HG02938 (cell line): ENCODE results near the gene MED26.

Experiments used
- ATAC-seq: cut with Tn5 transposase; IDR thresholded peaks from one replicate; pipeline ENCODE4 v1.9.1; 2021; ENCODE audit warnings: mild to moderate bottlenecking, moderate library complexity; ENCODE audit not compliant: unreplicated experiment

MED26 gene

DNA sequence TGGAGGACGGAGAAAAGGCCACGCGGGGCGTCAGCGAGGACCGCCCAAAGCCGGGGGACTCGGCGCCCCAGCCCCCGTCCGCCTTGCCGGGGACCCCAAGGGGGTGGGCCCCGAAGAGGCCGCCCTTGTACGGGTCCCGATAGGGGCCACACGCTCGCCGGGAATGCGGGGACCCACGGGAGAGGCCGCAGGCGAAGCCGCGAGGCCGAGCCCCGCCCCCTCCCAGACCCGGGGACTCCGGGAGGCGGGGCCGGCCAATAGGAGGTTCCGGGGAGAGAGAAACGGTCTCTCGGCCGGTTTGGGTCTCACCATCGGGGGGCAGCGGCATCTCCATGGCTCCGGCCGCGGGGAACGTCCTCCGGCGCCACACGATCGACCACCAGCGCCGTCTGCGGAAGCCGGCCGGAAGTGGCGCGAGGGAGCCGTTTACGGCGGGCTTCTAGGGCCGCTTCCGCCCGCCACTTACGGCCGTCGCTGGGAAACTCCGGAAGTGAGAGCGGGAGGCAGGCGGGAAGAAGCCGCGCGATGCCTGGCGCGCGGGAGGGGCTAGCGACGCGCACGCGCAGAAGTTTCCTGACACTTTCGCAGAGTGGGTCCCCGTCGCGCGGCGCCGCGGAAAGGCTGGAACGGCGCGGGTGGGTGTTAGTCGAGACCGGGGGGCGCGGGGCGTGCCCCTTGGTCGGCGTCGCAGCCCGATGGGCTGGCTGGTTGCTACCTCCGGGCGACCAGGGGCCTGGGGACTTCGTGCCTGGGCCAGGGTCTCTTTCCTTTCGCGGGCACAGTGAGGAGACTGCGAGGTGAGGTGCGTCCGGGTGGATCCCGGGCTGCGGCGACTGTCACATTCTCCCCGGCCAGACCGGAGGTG, 85.7 kb downstream of the MED26 start, which contains the start of gene CHERP:
CHERP (minus strand) TSS at position 393 of the 865 bp plus-strand sequence; CDS start at position 334, 59 bp downstream.
- peak; percentile 53 for ATAC-seq

DNA sequence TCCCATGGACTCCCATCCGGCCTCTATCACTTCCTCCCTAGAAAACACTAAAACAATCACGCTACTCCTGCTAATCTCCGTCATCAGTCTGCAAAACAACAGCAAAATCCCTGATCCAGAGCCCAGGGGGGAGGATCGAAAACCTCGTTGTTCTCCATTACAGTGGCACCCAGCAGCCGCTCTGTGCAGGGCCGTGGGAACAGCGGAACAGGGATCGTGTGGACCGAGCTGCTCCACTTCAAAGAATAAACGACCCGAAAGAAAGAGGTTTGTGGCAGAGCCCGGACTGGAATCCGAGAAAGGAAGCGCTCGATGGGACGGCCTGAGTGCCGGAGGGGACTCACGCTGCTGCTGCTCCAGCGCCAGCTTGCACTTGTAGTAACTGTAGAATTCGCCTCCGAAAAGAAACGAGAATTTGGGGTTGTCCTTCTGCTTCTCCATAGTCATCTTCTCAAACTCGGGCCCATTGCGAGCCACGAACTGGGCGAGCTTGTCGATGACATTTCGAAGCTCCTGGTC, 86.4 kb downstream of the MED26 start:
- no peak for ATAC-seq

DNA sequence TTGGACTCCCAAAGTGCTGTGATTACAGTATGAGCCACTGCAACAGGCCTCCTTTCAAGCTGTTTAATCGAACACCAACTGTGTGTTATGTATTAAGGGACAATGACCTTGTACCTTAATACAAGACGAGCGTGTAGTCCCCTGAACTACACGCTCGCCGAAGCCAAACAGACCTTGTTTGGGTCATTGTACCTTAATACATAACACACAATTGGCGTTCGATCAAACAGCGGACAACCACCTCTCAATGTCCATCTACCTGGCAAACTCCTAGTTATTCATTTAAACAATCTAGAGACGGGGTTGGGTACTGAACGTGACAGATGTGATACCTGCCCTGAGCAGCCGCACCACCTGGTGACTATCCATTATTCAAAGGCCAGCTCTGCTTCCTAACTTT, 87.1 kb downstream of the MED26 start:
- ATAC-seq, result no peak

DNA sequence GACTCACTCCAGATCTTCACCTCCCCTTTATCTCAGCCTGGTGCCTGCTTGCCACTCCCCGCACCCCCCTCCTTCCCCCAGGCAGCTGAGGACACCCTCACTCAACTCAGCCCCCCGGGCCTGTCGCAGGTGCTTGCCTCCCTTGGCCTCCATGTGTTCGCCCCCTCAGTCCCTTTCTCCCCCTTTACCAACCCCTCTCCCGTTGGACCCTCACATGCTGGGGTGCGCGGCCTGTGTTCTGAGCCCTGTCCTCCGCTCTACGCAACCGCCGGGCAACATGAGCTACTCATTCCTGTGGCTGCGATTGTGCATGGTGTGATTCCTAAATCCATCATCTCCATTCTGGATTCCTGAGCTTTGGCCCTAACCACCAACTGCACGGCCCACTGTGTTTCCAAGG, 90.9 kb downstream of the MED26 start:
- no peak for ATAC-seq

DNA sequence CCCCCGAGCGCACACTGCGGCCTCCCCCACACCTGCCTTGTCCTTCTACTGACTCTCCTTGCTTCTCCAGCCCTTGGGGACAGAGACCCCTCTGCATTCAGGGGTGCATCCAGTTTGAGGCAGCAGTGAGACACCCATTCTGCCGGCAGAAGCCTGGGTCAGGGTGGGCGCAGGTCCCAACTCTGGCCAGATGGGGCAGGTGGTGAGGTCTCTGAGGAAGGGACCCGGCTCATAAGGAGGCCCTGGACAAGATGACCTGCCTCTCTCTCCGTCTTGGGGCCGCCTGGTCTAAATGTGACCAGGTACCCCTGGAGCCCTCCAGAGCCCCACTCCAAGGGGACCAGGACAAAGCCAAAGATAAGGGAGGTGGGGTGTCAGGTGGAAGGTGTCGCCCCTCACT, 91.9 kb downstream of the MED26 start:
- no peak for ATAC-seq

DNA sequence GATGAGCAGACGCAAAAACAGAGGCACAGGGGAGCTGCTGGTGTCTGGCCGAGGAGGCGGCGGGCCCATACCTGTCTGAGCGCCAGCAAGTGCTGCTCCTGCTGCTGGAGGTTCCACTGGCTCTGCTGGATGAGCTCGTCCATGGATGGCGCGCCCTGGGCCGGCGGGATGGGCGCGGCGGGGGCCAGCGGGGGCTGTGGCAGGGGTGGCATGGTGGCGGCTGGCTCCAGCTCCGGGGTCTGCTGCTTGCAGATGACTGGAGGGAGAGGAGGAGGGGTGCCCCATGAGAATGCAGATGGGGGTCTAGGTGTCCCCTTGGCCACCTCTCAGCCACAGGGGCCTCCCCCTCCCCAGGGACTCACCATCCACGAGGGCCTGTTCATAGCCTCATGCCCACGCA, 92.6 kb downstream of the MED26 start:
- no peak for ATAC-seq

DNA sequence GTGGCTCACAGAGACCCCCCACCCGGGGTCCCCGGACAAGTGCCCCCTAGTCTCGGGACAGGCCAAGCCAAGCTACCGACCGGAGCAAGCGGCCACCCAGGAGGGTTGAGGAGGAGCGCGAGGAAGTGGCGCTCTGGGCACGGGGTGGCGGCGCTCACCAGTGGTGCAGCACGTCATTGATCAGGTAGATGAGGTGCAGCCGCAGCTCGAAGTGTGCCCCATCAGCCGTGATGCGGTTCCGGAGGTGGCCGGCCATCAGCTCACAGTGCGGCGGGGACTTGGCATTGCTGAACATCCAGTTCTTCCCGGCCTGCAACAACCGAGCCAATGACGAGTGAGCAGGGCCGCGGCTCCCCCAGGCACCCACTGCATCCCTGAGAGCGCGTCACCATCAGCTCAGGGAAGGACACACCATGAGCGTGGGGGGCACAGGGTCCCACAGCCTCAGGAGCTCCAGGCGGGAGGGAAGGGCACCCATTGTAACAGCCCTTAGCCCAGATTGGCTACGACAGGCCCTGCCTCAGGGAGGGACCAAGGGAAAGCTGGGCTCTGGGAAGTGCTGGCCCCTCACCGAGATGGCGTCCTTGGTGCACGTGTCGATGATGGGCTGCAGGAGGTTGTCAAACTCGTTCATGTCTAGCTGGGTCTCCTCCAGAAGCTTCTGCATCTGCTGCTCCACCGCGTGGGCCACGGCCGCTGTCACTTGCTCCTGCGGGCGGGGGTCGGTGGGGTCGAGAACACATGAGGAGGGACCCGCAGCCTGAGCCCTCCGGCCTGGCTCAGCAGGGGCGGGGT, 95.4 kb downstream of the MED26 start:
- ATAC-seq, result no peak

DNA sequence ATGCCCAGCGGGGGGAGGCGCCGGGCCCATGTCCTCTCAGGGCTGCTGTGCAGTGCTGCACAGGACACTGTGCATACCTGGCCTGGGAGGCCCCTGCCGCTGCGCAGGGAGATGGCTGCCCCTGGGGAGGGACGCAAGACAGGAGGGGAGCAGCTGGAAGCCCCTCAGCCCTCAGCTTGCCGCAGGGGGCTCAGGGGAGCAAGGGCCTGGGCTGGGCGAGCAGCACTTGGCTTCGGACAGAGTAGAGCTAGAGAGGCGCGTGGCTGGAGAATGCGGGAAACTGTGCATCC, 96.7 kb downstream of the MED26 start:
- ATAC-seq, result no peak

DNA sequence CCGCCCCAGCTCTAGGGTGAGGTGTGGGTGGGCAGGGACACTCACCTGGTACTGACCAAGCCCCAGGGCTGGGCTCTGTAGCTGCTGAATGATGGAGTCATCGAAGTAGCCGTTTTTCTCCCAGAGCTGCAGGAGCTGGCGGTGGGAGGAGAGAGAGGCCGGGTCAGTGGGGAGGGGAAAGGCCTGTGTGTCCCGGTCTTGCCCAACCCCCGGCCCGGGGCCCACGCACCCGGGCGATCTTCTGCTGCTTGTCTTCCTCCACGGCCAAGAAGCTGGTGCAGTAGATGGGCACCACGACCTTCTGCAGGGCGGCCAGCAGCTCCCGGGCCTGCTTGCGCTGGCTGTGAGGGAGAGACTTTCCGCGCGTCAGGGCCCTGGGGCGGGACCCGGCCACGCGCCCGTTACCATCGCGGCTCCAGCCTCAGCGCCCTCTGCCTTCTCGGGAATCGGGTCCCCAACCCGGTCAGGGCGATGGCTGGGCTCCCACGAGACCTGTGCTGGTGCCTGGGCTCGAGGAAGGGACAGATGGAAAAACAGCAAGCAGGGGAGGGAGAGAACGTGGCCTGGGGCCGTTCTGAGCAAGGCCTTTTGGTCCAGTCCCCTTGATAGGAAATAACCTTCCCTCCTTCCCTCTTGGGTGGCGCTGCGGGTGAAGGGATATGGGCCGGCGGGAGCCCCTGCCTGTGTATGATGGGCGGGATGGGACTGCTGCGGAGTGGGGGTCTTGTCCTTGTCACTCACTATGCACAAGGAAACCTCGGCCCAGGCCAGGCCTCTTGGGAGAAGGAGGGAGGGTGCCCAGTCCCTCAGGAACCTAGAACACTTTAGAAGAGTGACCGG, 97.2 kb downstream of the MED26 start:
- no peak for ATAC-seq

DNA sequence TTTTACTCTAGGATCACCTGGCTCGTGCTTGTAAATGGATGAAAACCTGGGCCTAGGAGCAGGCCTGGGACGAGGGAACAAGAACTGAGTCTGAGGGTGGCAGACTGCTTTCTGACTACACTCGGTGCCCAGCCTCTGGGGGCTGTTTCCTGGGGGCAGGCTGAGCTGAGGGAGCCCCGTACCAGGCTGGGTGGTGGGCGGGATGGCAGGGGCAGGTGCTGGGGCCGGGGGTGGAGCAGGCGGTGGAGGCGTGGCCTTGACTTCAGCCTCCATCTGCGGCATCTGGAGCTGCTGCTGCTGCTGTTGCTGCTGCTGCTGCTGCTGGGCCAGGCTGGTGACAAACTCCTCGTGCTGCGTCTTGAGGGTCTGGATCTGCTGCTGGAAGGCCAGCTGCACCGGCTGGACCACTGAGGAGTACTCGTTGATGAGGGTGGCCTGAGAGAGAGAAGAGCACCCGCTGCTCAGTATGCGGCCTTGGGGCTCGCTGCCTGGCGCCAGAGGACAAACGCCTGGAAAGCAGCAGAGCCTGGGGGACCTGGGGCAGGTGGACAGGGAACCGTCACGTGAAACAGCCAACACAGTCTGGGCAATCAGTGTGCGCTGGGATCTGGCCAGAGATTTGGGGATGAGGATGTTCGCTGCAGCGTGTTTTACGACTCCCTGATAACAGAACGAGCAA, 98.4 kb downstream of the MED26 start:
- ATAC-seq, result no peak

DNA sequence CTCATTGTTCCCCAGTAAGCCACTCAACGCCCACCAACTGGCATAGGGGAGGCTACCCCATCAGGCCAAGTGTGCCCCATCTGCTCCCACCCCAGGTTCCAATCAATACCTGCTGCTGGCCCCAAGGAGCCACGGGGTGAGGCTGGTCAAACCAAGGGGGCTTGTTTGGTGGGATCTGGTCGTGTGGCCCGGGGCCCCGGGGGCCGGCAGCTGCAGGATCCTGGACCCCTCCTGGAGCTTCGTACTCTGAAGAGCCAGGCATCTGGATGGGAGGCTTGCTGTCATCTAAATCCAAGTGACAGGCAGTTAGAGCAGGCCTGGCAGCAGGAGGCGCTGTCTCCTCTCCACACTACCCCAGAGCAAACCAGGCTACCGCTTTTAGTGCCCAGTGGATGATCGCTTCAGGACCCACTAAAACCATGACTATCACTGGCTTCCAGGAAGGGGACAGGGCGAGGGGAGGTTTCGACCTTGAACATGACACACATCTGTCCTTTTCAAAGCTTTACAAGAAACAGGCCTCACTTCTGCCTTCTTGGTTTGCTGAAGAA, 100.0 kb downstream of the MED26 start:
- ATAC-seq, result no peak

DNA sequence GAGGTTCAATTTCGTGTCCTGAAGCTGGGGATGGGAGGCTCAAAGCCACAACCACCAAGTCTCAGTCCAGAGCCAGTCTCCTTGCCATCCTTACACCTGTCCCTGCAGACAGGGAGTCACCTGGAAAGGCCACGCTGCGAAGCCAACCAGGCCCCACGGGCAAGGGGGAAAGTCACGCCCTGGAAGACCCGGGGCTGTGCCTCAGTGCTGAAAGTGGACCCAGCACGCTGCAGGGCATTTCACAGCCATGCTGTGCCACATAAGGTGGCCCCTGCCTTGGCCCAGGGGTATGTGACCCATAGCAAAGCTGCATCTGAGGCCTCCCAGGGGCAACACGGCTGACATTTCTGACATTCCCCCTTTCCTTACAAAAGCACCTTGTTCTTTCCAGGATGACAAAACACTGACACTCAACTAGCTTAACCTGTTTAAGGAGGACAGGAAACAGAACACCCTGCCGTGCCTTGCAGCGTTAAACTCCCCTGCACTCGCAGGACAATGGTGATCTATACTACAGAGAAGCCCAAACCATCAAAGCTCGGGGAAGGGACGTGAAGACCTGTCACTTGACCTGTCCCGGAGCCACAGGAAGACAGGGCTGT, 100.6 kb downstream of the MED26 start:
- no peak for ATAC-seq

DNA sequence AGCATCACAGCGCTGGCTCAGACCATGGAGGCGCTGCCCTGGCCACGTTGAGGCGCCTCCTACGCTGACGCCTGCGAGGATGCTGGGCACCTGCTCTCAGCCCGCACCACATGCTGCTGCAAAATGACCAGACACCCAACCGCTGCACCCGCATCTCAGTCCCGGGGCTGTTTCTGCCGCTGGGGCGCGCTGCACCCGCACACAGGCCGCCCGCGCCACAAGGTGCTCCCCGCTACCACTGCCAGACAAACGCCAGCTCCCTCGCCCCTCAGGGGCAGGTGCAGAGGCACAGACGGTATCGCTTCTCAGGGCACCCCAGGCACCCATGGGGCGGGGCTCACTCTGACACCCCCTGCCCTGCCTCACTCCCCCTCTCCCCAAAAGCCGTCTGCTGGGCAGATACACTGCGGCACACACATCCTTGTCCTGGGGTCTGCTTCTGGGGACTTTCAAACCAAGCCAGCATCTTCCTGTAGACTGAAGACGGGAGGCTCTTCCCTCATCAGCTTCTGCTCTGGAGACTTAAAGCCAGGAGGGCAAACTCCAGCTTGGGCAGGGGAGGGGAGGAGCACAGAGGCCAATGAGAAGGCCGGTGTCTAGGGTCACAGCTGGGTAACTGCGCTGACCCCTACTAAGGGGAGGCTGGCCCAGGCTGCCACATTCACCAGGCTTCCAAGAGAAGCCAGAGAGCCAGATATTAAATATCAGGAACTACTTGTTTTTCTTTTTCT, 102.1 kb downstream of the MED26 start:
- no peak for ATAC-seq

DNA sequence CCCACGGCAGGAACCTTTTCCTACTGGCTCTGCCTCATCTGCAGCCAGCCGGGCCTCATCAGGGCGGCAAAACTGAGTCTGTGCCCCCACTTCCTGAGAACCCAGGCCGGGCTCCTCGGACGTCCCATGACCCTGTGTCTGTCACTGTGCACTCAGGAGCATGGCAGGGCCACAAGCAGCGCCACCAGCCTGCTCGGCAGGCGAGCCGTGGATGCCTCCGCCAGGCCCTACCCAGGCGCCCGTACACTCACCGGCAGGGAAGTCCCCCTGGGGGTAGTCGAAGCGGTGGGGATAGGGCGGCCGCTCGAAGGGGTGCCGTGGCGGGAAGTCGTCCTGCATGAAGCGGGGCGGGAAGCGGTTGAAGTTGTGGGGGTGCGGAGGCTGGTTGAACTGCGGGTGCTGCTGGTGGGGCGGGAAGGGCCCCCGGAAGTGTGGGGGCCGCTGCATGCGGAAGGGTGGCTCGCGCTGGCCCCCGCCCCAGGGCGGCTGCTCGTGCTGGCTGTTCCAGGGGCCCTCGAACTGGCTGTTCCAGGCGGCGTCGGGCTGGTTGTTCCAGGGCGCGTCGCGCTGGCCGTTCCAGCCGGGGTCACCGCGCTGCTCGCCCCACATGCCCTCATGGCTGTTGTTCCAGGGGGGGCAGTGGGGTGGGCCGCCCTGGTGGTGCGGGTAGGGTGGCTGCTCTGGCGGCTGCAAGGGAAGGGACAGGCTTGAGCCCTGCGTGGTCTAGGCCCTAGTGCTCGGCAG, 102.8 kb downstream of the MED26 start:
- ATAC-seq, result no peak
